Measurements from ENCODE around the gene DNAJC24.
"Not testable (repeated sequence)": the region's sequence is repeated elsewhere in the genome, so short reads cannot be mapped to it uniquely, and the experiment has no call there.

The DNAJC24 gene, protein sequence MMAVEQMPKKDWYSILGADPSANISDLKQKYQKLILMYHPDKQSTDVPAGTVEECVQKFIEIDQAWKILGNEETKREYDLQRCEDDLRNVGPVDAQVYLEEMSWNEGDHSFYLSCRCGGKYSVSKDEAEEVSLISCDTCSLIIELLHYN

DNA sequence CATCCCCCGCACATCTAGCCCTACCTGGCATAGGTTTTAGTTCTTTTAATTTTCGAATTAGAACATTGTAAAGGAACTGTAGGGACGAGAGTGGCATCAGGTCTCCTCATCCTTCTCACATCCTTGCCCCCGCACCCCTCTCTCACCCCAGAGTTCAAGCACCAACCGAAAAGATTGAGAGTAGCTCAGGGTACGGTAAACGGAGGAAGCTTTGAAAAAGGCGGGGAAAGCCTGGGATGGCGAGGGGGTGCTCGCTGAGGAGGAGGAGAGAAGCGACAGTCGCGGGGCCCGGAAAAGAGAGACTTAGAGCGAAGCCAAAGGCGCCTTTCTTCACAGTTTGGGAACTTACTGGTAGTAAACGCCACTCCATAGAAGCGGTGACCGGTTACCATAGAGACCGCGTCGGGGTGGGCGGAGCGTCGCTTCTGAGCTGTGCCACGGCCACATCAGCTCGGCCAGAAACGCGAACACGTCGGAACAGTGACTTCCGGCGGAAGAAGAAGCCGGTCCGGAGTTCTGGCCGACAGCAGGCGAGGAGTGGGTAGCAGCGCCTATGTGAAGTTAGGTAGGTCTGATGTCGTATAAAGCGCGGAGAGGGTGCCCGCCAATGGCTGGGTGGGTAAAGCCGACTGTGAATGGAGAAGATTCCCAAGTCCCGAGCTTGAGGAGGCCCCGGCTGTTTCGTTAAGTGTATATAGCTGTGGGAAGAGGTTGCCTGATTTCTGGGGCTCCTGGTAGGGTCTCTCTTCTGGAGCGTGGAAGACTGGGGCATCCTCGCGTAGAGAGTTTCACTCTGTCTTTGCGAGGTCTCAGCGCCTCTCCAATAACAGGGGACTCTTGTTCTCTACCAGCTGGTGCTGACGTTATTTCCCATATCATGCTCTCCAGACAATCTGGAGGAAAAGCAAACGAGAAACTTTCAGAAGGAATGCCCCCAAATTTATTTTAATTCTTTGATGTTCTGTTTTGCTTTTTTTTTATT is at the start of gene DNAJC24, which contains the start of gene DCDC1:
Gene DNAJC24 (plus strand): TSS at position 513 of the 982 bp plus-strand sequence. CDS start 889 bp downstream, outside the sequence.
Gene DCDC1 (minus strand): TSS at position 392 of the 982 bp plus-strand sequence. CDS start 41,459 bp downstream, outside the sequence.
- peak; percentile 91 for DNase-seq (ENCODE audit: low read depth)

DNA sequence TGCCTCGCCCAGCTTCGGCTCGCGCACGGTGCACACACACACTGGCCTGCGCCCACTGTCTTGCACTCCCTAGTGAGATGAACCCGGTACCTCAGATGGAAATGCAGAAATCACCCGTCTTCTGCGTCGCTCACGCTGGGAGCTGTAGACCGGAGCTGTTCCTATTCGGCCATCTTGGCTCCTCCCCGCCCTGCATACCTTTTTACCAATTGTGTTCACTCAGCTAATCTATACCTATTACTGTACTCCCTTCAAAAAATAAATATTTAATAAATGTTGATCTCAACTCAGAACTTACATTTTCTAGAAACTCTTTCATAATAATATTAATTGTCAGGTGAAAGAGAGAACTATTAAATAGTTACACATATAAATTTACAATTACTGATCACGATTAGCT is 48.2 kb upstream of the DNAJC24 start:
- not testable (repeated sequence) for DNase-seq (ENCODE audit: low read depth)

DNA sequence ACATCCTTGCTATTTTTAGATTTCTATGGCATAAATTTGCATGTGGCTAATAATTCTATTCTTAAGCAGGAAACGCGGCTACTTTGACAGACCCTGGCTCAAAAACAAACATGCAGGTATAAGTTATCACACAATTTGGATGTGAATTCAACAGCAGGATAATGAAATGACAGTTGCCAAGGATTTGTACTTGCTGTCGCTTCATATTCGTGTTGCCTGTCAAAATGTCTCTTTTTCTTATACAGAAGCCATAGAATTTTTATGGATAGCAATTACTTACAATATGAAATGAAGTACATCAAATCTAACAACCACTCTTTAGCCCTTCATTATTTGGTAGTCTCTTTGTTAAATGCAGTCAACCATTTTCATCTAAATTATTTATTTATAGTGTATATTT is 46.5 kb upstream of the DNAJC24 start:
- no peak for DNase-seq (ENCODE audit: low read depth)

DNA sequence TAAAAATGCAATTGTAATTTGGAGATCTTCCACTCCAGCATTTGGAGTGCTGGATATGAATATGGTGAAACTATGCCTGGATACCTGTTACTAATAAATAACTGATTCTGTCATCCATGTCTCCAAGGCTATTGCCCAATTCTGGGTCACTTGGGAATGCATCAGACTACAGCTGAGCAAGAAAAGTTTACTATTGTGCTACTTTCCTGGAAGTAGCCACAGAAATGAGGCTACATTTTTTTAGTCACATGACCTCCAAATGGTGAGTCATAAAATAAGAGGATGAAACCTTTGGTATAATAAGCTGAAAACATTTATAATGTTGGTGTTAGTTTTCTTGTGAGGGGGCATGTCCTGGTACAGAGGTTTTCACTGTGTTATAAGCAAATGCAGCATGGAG is 44.5 kb upstream of the DNAJC24 start:
- DNase-seq (ENCODE audit: low read depth): no peak

DNA sequence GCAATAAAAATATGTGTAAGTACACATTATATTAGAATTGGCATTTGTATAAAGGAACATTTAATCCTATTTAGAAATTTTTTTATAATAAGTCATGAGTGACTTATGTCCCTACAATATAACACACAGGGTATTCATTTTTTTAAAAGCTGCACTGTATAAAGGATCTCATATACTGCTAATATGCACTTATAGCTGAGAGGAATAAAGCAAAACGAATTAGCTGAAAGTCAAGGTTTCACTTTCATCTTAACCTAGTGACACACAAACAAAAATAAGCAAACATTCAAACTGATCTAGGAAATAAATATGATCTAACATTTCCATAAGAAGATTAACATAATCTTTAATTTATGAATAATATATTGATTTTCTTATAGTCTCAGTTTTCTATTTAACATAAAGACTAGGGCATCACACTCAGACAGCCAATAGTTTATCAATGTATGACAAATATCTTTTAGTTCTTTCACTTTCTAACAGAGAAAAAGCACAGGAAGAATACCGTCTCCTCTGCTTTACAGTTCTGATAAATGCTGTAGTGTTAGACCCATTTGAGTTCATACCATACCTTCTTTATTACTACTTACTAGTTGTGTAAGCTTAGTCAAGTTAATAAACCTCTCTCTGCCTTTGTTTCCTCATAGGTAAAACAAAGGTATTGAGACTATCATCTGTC is 43.1 kb upstream of the DNAJC24 start:
- DNase-seq (ENCODE audit: low read depth): no peak

DNA sequence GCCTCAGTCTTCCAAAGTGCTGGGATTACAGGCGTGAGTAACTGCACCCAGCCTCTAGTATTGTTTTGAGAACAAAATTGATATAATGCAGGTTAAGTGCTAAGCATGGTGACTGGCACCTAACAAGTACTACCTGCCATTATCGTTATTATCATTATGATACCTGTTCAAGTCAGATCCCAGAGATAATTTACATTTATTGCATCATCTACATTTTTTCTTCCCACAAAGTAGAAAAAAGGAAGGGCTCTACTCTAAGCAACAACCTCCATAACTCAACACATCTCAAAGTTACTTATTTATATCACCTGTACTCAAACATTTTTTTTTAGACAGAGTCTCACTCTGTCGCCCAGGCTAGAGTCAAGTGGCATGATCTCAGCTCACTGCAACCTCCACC is 42.2 kb upstream of the DNAJC24 start:
- DNase-seq (ENCODE audit: low read depth): no peak

DNA sequence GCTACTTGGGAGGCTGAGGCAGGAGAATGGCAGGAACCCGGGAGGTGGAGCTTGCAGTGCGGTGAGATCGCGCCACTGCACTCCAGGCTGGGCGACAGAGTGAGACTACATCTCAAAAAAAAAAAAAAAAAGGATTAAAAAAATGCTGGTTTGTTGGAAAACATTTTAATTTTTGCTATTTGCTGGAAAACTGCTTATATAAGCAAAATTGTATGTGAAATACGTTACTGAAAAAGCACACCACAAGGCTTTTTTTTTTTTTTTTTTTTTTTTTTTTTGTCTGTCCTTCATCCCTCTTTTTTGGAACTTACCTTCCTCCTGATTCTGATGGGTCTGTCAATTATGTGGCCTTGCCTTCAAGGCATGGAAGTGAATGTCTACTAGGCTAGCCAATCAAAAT is 41.0 kb upstream of the DNAJC24 start:
- no peak for DNase-seq (ENCODE audit: low read depth)

DNA sequence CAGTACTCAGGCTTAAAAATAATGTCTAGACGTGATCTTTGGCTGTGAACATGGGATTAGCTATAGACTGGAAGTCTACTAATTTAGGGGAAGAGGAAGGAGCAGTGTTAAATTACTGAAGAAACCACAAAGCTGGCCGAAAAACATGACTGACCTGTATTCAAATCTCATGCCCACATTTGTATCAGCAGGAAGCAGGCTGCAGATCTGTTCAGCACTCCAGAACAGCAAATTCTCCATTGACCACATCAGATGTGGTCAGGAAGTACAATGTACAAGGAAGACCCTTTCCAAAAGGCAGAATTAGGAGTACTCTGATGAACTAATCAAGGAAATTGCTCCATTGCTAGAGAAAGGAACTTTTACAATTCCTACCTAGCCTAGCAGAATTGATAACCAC is 31.9 kb upstream of the DNAJC24 start:
- no peak for DNase-seq (ENCODE audit: low read depth)

DNA sequence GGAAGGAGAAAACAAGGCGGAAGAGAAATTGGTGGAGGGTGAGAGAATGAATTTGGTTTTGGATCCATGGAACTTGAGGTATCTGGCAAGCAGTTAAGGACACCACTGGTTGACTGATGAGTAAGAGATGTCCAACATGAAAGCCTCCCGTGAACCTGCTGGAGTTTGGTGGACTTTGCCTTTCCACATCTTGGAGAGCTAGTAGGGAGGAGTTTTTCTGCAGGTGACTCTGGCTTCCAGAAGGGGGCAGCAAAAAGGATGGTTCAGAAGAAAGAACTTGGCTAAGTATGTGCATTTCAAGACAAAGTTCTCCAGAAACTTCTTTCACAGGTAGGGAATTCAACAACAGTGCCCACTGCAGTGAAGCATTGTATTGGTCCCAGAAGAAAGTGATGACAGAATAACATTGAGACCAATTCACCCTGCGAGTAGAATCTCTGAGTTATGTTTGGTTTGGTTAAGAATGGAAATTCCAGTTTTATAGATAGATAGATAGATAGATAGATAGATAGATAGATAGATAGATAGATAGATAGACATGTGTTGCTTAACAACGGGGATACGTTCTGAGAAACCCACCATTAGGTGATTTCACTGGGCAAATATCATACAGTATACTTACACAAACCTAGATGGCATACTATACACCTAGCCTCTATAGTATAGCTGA is 28.6 kb upstream of the DNAJC24 start:
- no peak for DNase-seq (ENCODE audit: low read depth)

DNA sequence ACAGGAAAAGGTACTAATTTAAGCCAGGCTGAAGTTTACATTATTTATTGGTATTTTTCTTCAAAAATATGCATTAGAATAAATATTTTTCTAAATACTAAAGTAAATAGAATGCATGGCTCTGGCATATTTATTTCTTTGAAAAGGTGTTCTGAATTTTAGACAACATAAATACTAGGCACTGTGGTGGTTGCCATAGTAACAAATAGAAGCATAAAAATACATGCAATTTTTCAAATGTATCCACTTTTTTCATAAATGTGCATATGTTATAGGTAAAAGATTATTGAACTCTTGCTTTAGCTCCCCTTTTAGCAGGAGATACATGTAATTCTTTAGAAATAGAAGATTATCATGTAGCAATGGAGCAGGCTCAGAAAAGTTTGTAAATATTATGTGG is 18.5 kb upstream of the DNAJC24 start:
- no peak for DNase-seq (ENCODE audit: low read depth)

DNA sequence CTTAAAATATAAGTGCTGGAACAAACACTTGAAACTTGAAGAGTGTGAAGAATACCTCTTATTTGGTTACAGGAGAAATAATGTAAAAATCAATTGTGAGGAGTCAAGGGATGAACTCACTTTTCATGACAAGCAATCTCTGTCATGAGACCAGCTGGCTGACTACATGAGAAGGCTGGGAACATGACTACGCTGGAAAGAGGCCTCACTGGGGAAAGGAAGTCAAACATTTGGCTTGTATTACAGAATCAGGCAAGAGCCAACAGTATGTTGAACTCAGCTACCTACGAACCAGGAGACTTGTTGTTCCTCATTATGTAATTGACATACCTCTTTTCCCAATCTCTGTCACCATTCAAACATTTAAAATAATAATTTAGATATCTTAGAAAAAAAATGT is 14.5 kb upstream of the DNAJC24 start:
- DNase-seq (ENCODE audit: low read depth): no peak

DNA sequence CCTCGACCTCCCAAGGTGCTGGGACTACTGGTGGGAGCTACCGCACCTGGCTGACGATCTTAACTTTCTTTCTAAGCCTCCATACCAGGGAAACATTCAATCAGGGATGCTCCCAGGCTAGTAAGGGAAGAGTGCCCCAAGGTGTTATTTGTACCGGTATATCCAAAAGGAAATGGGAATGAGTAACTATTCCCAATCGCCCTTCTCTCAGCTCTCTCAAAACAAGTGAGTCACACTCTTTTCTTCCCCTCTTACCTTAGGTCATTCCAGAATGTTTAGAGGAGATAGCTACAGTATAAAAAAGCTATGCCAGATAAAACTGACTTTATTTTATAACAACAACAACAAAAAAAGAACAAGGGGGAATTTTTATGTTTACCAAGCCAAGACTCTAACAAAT is 13.8 kb upstream of the DNAJC24 start:
- no peak for DNase-seq (ENCODE audit: low read depth)

DNA sequence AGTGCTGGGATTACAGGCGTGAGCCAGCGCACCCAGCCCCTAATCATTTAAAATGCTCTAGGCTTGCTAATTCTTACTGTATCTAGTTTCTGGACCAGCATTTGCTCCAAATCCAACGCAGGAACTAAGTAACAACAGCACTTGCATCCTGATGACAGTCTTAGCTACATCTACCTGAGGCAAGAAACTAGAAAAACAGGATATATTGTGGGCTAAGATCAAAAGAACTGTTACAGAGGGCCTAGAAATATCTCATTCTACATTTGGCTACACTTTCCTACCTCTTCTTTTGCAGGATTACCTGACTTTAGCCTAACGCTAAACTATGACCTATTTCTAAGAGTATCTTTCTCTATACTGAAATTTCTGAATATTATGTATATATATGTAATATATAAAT is 7.9 kb upstream of the DNAJC24 start:
- no peak for DNase-seq (ENCODE audit: low read depth)

DNA sequence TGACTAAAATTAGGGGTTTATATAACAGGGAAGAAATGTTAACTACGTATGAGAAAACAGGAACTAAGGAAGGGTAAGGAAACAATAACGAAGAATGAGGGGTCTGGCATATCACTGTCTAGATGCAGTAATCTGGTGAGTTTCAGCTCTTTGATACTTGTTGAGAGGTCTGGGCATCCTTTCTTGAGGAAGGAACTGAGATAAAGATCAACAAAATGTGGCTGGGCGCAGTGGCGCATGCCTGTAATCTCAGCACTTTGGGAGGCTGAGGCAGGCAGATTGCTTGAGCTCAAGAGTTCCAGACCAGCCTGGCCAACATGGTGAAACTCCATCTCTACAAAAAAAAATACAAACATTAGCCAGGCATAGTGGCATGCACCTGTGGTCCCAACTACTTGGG is 2.9 kb upstream of the DNAJC24 start:
- DNase-seq (ENCODE audit: low read depth): no peak

DNA sequence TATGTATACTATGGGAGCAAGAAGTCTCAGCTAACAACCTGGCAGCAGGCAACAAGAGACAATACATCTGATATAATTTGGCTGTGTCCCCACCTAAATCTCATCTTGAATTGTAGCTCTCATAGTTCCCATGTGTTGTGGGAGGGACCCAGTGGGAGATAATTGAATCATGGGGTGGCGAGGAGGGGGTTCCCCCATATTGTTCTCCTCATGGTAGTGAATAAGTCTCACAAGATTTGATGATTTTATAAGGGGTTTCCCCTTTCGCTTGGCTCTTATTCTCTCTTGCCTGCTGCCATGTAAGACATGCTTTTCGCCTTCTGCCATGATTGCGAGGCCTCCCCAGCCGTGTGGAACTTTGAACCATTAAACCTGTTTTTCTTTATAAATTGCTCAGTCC is 6.2 kb downstream of the DNAJC24 start:
- no peak for DNase-seq (ENCODE audit: low read depth)

DNA sequence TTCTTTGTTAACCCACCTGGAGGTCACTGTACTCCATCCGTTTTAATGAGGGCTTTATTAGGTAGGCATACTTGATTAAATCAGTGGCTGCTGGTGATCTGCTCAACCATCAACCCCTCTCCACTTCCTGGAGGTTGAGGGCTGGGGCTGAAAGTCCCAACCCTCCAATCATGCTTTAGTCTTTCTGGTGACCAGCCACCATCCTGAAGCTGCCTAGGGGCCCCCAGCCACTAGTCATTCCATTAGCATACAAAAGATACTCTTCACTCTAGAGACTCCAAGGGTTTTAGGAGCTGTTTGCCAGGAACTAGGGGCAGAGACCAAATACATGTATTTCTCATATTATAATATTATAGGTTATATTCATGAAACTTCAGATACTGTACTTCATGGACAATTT is 13.5 kb downstream of the DNAJC24 start:
- DNase-seq (ENCODE audit: low read depth): no peak

DNA sequence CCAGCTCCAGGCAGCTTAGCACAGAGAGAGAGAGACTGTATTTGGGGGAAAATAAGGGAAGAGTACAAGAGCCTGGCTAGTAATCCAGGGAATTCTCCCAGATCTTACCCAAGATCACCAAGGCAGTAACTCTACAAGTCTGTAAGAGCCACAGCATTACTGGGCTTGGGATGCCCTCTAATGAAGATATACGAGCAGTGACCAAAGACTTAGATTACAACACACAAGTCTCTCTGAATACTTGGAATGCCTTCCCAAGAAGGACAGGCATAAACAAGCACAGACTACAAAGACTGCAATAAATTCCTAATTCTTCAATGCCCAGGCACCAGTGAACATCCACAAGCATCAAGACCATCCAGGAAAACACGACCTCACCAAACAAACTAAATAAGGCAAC is 17.7 kb downstream of the DNAJC24 start:
- no peak for DNase-seq (ENCODE audit: low read depth)

DNA sequence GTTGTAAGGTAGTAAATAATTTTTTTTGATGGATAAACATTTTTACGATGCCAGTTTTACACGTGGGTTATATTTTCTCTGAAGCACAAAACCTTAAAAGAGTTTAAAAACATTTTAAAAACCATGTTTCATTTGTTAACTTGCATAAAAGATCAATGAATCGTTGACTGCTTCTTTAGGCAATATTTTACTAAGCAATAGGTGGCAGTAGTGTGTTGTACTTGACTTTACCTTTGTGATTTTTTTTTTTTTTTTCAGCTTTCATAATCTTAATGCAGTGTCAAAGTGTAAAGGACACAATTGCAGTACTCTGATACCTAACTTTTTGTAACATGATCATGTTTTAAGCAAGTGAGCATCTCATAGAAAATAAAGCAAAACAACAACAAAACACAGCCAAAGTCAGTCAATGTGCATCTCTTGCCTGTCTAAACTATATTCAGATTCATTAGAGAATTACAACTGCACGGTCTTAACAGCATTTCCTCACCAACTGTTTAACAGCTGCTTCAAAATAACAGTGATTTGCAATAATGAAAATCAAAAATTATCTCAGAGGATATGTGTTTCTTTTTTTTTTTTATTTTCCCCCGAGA is 27.7 kb downstream of the DNAJC24 start:
- no peak for DNase-seq (ENCODE audit: low read depth)

DNA sequence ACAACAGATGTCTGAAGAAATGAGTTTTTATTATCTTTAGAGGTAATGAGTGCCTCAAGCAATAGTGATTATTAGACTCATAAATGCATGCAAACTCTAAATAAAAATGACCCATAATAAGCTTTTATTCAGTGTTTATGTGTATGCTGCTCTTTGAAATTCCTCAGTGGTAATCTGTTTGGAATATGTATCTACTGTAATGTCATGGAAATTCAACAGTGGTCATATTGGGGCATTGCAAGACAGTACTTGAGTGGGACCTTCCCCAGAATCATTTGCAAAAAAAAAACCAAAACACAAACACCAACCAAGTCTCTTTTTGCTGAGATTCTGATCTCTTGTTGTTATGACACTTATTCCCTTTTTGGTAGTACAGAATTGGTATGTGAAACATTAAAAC is 35.0 kb downstream of the DNAJC24 start:
- DNase-seq (ENCODE audit: low read depth): no peak

DNA sequence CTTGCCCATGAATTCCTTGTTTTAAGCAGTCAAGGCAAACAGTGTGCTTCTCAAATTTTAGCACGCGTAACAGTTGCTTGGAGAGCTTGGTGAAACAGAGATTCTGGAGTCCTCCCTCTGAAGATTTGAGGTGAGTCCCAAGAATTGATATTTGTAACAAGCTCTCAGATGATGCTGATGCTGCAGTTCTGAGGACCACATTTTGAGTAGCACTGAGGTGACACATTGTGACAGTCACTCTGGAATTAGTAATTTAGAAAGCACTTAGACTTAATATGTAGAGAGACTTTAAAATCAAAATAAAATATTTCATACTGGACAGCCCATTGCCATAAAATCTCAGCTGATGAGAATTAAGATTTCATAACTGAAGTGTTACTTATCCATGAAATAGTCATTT is 38.5 kb downstream of the DNAJC24 start:
- no peak for DNase-seq (ENCODE audit: low read depth)

DNA sequence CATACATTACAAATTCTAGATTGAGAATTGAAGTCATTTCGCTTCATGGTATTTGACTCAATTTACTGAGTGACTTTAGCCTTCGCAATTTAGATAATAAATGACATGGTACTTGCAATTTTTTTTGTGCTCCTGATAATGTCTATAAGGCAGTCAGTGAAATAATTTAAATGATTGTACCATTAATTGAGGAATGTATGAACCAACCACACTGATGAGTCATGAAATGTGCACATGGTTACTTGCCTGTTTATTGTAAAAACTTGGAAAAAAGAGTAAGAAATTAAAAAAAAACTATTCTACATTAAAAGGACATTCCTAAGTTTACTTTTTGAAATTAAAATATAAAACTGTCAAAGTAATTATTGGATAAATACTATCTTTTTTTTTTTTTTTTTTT is 43.3 kb downstream of the DNAJC24 start:
- DNase-seq (ENCODE audit: low read depth): no peak

DNA sequence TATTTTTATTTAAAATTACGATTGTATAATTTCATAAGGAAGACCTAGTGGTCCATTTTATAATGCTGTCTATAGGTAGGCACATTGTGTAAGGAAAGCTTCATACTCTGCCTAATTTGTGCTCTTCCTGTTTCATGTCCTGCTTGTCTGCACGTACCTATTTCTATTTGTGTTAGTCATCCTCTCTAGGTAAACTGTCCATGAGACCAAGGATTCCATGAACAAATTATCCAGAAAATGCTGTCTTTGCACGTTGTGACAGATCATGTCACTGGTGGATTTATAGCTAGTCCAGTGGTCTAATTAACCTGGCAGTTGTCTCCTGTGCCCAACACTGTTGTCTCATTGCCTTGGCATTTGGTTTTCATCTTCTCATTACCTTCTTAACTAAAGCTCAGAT is 44.7 kb downstream of the DNAJC24 start:
- no peak for DNase-seq (ENCODE audit: low read depth)

All from activated T-helper 9 cell treated with anti-CD3 and anti-CD28 coated beads, Interleukin-2, amount 50 U/mL, for 16 hours (primary cell).